ENCODE data around the gene NAB2.

The NAB2 gene

GRCh38 chr12:57128519-57129247 is 39.8 kb downstream of the NAB2 start:
- DNase-seq (ENCODE audit: low read depth in 1 of 2, low spot score in 1 of 2): no peak

GRCh38 chr12:57129321-57129842 is 40.5 kb downstream of the NAB2 start:
- no peak for DNase-seq (ENCODE audit: low read depth in 1 of 2, low spot score in 1 of 2)
- in situ Hi-C loops (cut with HindIII; ENCODE audit: low pct_unique_long_range_greater_than_20kb, low sequenced_read_pairs): no loop called here
- TF ChIP-seq JUND (IDR thresholded peaks at IDR 0.05; ENCODE audit: low read depth): no peak

More at GRCh38 chr12:57128519-57129247, 39.8 kb downstream of the NAB2 start:
- in situ Hi-C loops (cut with HindIII; ENCODE audit: low pct_unique_long_range_greater_than_20kb, low sequenced_read_pairs): no loop called here
- no peak for TF ChIP-seq JUND (IDR thresholded peaks at IDR 0.05; ENCODE audit: low read depth)

- no peak for TF ChIP-seq JUND (IDR thresholded peaks at IDR 0.05; ENCODE audit: low read depth)
- in situ Hi-C loops (cut with HindIII; ENCODE audit: low pct_unique_long_range_greater_than_20kb, low sequenced_read_pairs): no loop called here
- no peak for DNase-seq (ENCODE audit: low read depth in 1 of 2, low spot score in 1 of 2)
Measured at GRCh38 chr12:57129889-57130288, 41.0 kb downstream of the NAB2 start.

GRCh38 chr12:57130941-57131340 is 42.0 kb downstream of the NAB2 start:
- no peak for TF ChIP-seq JUND (IDR thresholded peaks at IDR 0.05; ENCODE audit: low read depth)
- DNase-seq (ENCODE audit: low read depth in 1 of 2, low spot score in 1 of 2): no peak
- in situ Hi-C loops (cut with HindIII; ENCODE audit: low pct_unique_long_range_greater_than_20kb, low sequenced_read_pairs): no loop called here

- TF ChIP-seq JUND (IDR thresholded peaks at IDR 0.05; ENCODE audit: low read depth): no peak
- DNase-seq (ENCODE audit: low read depth in 1 of 2, low spot score in 1 of 2): no peak
- in situ Hi-C loops (cut with HindIII; ENCODE audit: low pct_unique_long_range_greater_than_20kb, low sequenced_read_pairs): no loop called here
Measured at GRCh38 chr12:57131896-57132744, 43.2 kb downstream of the NAB2 start.

- no peak for TF ChIP-seq JUND (IDR thresholded peaks at IDR 0.05; ENCODE audit: low read depth)
- DNase-seq (ENCODE audit: low read depth in 1 of 2, low spot score in 1 of 2): no peak
- in situ Hi-C loops (cut with HindIII; ENCODE audit: low pct_unique_long_range_greater_than_20kb, low sequenced_read_pairs): no loop called here
Measured at GRCh38 chr12:57133013-57133569, 44.2 kb downstream of the NAB2 start.

GRCh38 chr12:57133916-57134315 is 45.0 kb downstream of the NAB2 start:
- no peak for TF ChIP-seq JUND (IDR thresholded peaks at IDR 0.05; ENCODE audit: low read depth)
- in situ Hi-C loops (cut with HindIII; ENCODE audit: low pct_unique_long_range_greater_than_20kb, low sequenced_read_pairs): no loop called here

GRCh38 chr12:57134949-57135348 is 46.0 kb downstream of the NAB2 start:
- in situ Hi-C loops (cut with HindIII; ENCODE audit: low pct_unique_long_range_greater_than_20kb, low sequenced_read_pairs): no loop called here
- no peak for TF ChIP-seq JUND (IDR thresholded peaks at IDR 0.05; ENCODE audit: low read depth)
- DNase-seq (ENCODE audit: low read depth in 1 of 2, low spot score in 1 of 2): no peak

More at GRCh38 chr12:57133916-57134315, 45.0 kb downstream of the NAB2 start:
- DNase-seq (ENCODE audit: low read depth in 1 of 2, low spot score in 1 of 2): no peak

GRCh38 chr12:57135527-57136326 is 46.8 kb downstream of the NAB2 start:
- no peak for DNase-seq (ENCODE audit: low read depth in 1 of 2, low spot score in 1 of 2)
- in situ Hi-C loops (cut with HindIII; ENCODE audit: low pct_unique_long_range_greater_than_20kb, low sequenced_read_pairs): no loop called here
- no peak for TF ChIP-seq JUND (IDR thresholded peaks at IDR 0.05; ENCODE audit: low read depth)

- no peak for DNase-seq (ENCODE audit: low read depth in 1 of 2, low spot score in 1 of 2)
- no peak for TF ChIP-seq JUND (IDR thresholded peaks at IDR 0.05; ENCODE audit: low read depth)
- in situ Hi-C loops (cut with HindIII; ENCODE audit: low pct_unique_long_range_greater_than_20kb, low sequenced_read_pairs): no loop called here
Measured at GRCh38 chr12:57138526-57139272, 49.8 kb downstream of the NAB2 start.

- in situ Hi-C loops (cut with HindIII; ENCODE audit: low pct_unique_long_range_greater_than_20kb, low sequenced_read_pairs): no loop called here
- no peak for DNase-seq (ENCODE audit: low read depth in 1 of 2, low spot score in 1 of 2)
- TF ChIP-seq JUND (IDR thresholded peaks at IDR 0.05; ENCODE audit: low read depth): no peak
Measured at GRCh38 chr12:57139796-57140649, 51.1 kb downstream of the NAB2 start.

All from T47D (cell line).